B cell (primary cell): ENCODE data around the gene PNPLA6.

Experiments
- CTCF ChIP-seq: fragments of 200-600 bp; IDR thresholded peaks from one replicate; pipeline ENCODE4 v1.8.0; 2022; ENCODE audit warnings: antibody characterized with exemption, mild to moderate bottlenecking
- EZH2 ChIP-seq: IDR thresholded peaks from 2 replicates; pipeline ENCODE4 v1.6.1; 2012; ENCODE audit warnings: borderline replicate concordance, low read depth, mild to moderate bottlenecking, moderate library complexity, low read length; ENCODE audit not compliant: insufficient read depth, poor library complexity, severe bottlenecking

GRCh38 chr19:7558667-7559066 lies 23.1 kb downstream of the PNPLA6 start:
- TF ChIP-seq CTCF = no peak
- TF ChIP-seq EZH2 = no peak
